ENCODE measurements around the gene TMEFF2.
A peak's percentile ranks its signal among the peaks of the same experiment; 100 is the strongest.
"Not testable (repeated sequence)": the region's sequence is repeated elsewhere in the genome, so short reads cannot be mapped to it uniquely, and the experiment has no call there.

TMEFF2 gene

DNA sequence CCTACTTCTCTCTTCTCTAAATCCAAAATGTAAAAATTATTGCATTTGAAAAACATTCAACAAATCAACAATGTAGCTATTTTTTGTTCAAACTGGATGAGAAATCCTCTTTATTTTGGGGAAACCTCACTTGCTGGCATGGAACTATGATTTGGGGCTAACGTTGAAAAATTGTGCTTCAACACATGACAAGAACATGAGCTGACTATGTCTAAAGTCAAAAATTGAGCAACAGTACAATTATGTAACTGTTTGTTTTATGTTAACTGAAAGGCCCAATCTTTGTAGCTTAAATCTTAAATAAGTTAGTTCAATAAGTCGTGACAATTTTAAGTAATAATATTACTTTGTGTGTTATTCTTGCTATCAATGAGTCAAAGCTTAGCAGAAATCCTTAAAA lies 67.3 kb downstream of the TMEFF2 start:
- no peak for DNase-seq

DNA sequence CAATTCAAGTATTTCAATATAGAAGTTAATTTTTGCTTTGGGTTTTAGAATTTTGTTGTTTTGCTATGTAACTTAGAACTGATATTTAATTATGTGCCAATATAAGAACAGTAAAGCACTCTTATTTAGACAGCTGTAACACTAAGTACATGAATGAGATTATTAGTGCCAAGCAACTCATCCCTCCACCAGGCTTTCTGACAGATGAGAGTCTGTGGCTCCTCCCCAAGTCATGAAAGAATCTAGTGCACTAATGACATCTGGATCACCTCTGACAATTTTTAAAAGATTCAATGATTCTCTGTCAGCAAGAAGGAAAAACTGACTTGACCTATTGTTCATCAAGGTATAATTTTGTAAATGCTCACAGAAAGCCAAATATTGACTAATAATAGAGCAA lies 67.8 kb downstream of the TMEFF2 start:
- DNase-seq = no peak

DNA sequence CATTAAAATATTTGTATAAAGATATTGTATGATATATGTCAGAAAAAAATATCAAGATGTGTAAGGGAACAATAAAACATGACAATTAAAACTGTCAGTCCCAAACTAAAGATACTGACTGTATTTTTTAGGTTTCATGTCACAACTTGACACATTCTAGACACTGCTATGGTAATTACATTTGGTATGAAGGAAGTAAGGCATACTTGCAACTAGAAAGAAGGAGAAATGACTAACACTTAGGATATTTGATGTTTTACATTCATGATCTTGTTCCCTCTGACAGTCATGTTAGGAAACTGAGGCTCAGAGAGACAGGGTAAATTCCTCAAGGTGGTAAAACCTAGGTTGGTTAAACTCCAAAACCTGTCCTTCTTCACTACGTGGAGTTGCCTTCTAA lies 68.3 kb downstream of the TMEFF2 start:
- no peak for DNase-seq

DNA sequence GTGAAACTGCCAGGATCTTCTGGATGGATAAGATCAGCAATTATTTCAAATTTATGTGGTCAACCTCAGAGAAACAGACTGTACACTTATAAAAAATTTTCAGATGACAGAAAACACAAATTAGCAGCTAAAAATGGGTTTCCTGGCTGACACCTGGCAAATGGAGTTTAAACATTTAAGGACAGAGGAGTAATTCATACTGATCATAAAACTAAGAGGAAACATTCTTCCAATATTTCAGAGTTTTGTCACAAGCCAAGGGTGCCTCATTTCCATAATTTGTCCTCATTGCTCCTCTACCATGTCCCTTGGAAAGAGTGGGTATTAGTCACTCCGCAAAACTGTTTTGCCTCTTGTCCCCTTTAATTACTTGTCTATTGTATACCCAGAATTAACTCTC lies 70.2 kb downstream of the TMEFF2 start:
- no peak for DNase-seq

DNA sequence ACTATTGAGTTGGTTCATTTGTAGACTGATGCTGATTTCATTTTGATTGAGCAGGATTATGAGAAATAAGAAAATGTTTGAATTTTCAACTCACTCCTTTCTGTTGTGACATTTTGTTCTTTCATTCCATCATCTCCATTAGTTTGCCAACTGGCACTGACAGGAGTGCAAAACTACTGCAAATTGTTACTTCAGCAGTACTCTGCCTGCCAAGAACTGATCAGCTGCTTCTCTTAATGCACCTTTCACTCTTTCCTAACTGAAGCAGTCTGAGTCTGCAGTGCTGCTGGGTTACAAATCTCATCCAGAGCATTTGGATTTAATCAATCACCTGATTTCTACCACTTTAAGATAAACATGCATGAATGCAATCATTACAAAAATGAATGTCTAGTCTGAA lies 70.9 kb downstream of the TMEFF2 start:
- DNase-seq = no peak

DNA sequence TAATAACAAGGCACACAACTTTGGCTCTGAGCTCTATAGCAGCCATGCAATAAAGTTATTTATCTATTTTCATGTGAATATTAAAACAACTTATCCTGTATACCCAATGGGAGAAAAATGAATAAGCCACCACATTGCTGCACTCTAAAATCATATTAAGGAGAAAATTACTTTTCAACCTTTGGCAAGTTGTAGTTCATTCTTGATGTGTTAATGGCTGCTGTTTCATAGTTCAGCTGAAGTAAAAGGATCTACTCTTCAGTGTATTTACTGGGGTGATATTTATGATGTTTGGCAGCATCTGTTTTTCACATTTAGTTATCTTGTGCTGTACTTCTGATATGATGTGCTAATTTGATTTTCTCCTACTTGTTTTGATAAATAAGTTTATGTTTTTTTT lies 71.8 kb downstream of the TMEFF2 start:
- no peak for DNase-seq

DNA sequence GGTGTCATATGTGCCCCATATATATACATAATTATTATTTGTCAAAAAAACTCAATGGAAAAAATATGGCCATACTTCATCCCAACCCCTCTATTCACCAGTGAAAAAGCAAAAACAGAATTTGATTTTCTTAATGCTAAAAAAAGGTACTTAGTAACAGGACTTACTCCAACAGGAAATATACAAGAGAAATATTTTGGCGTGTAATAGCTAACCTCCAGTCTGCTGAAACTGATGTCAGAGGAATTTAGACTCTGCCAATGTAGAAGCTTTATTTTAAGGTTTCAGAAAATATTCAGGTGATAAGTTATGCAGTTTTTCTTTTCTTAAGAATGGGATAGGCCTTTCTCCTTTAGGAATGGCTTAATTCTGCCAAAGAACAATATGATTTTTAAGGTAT lies 72.6 kb downstream of the TMEFF2 start:
- no peak for DNase-seq

DNA sequence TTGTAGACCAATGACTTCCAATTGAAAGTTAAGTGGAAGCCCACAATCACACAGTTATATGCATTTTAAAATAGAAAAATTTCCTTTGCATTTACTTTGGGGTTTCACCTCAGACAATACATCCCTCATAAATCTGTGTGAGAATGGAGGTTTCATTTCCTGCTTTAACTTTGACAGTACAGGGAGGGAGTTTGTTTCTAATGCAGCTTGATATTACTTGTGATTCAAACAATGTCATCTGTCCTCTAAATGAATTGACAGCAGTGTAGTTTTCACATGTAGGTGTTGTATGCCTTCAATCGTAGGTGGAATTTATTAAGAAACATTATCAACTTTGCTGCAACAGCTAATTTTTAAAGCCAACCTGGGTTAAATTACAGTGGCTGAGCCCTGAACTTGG lies 75.2 kb downstream of the TMEFF2 start:
- DNase-seq = no peak

DNA sequence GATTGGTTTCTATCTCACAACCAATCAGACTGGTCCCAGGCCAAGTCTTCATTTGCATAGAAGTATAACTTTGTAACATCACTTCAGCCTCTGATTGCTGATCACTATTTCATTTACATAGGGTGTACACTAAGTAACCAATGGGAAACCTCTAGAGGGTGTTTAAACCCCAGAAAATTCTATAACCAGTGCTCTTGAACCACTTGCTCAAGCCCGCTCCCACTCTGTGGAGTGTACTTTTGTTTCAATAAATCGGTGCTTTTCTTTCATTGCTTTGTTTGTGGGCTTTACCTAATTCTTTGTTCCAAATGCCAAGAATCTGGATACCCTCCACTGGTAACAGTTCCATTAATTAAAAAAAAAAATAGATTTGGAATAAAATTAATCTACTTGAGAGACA lies 77.0 kb downstream of the TMEFF2 start:
- DNase-seq = no peak

DNA sequence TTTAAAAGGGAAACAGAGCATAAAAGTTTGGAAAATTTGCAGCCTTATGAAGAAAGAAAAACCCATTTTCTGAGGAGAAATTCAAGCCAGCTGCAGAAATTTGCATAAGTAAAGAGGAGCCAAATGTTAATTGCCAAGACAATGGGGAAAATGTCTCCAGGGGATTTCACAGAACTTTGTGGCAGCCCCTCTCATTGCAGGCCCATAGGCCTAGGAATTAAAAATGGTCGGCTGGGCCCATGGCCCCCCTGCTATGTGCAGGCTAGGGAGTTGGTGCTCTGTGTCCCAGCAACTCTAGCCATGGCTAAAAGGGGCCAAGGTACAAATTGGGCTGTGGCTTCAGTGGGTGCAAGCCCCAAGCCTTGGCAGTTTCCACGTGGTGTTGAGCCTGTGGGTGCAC lies 83.2 kb downstream of the TMEFF2 start:
- not testable (repeated sequence) for DNase-seq

DNA sequence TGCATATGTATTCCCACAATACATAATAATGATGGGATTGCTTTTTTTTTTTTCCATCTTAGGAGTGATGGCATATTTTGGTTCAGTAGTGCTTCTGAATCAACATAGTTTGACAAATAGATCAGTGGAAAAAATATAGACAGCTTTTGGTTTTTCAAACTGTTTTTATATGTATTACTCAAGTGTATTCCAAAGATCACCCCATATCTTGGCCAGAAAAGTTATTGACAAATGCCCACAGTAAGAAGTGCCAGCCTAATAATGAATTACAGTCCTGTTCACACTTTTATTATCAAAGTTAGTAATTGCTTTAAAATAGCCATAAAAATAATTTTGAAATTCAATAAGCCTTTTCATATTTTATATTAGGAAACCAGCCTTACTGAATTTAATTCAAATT lies 95.0 kb downstream of the TMEFF2 start:
- no peak for DNase-seq

DNA sequence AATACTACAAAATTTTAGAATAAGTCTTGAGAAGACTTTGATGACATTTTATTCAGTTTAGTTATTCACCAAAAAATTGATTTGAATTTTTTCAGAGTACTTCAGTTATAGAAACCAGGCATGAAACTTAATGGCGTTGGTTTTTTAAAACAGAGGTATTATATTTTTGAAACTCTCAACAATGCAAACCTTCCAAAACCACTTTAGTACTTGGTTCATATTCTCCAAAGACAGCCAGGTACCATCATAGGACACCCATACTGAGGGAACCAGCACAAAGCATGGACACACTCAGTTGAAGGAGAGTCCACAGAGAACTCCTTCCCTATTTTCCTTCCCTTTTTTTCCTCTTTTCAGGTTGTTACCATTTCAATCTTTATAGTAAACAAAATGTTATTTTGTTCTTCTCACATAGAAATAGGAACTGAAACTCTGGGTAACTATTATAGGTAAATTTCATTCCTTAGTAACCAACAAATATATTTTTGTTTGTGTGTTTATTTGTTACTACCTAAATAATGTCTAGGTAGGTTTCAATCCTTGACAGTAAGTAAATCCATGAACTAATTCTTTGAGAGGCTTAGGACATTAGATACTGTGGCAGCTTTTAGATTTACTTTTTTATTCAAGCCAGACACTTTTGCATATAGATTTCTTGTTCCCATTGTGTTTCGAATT lies 95.8 kb downstream of the TMEFF2 start:
- no peak for DNase-seq

DNA sequence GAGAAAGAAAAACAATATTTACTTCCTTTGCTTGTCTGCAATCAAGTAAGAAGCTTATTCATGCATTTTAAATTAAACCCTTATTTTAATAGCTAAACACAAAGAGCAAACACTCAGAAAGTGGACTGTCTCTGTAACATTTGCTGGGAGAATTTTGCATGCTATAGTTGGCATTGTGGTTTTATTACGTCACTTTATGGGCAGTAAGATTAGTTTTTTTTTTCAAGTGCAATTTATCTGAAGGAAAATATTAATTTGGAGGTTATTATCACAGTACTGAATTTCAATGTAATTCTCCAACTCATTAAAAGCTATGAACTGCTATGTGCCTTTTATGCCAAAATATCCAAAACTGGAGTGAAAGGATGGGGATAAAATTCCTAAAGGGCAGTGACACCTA lies 103.3 kb downstream of the TMEFF2 start:
- no peak for DNase-seq

DNA sequence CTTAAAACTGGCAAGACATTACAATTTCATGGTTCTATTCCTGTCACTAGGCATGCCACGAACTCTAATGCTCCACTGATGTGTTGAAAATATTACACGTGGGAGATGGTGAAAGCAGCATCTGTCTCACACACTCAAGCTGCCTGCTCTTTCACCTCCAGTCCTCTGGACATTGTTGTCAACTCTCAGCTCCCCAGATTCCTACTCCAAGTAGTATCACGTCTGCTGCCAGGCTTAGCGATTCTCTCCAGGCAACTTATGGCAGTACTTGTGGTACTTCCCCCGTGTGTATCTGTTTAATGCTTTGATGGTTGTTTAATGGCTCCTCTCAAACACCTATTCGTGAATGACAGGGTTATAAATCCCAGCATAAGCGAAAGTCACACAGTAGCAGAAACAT lies 103.8 kb downstream of the TMEFF2 start:
- no peak for DNase-seq

DNA sequence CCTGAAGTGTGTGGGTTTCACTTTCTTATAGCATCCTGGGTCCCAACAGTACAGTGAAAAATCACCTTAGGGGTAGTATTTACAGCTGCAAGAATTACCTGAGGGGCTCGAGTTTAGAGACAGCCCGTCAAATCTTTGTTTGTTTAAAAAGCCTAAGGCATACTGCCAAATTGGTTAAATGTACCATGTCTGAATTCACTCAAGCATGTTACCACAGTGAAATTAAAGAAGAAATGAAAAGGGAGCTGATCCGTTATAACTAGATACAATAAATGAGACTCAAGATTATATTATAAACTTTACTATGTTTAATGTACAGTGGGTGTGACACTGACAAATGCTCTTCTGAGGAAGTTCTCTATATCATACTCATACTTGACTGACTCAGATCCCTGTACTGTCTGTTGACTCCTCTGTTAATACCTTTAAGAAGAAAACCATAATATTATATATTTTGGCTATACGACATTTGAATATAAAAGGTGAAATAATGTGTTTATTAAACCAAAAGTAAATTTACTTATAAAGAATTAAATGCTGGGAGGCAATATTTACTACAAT lies 107.3 kb downstream of the TMEFF2 start:
- DNase-seq = no peak

DNA sequence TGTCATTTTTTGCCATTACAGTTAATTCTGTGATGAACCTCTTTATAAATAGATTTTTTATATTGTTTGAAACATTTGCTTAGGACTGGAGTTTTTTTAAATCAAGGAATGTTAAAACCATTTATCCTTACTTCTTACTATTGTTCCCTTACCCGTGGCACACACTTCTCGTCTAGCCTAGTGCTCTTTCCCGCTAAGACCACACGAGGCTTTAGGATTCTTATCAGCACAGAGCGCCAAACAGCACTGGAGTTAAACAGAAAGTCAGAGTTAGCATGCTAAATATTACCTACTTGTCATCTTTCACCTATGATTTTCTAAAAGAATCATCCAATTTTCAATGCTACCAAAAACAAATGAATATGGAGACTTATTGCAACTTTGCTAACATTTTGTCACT lies 112.6 kb downstream of the TMEFF2 start:
- no peak for DNase-seq

DNA sequence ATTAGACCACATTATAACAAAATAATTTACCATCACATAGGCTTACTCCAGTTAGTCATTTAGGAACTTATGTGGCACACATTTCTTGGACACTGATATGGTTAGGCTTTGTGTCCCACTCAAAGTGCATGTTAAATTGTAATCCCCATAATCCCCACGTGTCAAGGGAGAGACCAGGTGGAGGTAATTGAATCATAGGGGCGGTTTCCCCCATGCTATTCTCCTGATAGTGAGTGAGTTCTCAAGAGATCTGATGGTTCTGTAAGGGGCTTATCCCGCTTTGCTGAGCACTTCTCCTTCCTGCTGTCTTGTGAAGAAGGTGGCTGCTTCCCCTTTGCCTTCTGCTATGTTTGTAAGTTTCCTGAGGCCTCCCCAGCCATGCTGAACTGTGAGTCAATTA lies 114.6 kb downstream of the TMEFF2 start:
- DNase-seq = not testable (repeated sequence)

DNA sequence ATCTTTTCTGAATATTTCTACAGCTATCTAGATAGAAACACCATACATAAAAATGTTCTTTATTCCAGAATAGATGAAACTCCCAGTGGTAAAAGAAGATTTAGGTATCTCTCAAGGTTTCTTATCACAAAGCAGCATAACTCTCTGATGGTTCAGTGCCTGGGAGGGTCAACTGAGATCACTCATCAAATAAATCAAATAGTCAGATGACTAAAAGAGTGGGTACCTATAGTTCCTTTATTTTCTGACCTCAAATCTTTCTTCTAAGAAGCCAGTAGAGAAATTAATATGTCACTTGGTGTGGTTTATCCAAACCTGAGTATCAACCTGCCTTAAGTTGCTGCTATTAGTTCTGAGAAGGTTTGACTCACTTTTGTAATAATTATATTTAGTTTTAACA lies 120.9 kb downstream of the TMEFF2 start:
- DNase-seq = no peak

DNA sequence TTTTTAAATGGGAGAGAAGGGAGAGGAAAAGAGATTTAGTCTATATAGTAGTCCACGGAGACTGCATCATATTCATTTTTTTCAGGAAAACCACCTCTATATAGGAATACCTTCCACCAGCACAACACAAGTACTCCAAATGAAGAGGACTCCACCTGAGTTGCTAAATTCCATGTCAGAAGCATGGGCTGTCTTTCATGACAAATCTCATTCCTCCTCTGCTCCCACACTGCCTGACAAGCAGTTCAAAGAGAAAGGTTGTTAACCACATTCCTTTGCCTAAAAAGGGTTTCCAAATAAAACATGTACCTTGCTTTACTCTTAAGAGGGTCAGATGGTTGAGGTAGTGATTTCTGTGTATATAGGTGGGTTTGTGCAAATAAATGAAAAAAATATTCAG lies 122.0 kb downstream of the TMEFF2 start:
- DNase-seq = no peak

DNA sequence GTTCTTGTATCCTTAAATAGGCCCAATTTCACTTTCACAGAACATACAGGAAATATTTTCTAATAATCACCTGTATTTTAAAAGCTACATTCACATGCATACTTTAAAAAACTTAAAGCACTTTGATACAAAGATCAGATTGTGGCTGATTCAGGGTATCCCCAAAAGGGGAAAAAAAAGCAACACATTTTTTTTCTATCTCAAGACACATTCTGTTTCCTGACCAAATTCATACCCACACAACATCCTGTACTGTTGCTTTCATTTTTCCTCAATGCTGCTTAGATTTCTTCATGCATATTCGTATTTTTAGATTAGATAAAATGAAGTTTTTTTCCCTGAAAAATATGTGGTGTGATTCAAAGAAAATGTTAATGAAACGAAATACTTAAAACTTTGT lies 122.5 kb downstream of the TMEFF2 start:
- DNase-seq = peak; percentile 7

DNA sequence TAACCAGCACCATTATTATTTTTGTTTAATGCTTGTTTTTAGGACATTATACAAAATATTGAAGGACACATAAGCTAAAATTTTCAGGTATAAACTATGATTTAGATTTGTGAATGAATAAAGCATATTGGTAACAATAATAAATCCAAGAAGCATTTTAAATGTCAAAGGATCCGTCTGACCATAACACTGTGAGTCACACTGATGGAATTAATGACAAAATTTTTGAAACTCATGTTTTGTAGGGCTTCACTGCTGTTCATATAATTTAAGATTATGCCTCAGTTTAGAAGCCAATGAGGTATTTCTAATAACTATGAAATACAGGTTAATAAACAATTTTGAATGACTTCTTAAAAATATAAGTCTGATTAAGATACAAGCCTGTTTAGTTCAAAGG lies 124.6 kb downstream of the TMEFF2 start:
- DNase-seq = no peak

DNA sequence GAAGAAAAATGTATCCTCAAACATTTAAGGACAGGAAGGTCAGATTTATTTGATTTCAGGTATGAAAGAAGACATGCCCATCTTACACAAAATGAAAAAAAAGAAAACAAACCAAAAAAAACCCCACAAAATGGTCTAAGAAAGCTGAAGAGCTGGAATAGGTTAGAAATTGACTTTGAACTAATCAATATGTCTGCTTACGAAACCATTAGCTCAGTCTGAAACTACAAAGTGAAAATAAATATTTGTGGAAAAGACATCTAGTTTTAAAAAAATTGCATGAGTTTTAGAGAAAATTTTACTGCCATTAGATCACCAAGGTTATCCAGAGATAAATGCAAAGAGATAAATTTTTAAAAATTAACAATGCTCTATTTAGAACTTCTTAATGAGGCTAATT lies 125.3 kb downstream of the TMEFF2 start:
- DNase-seq = no peak

DNA sequence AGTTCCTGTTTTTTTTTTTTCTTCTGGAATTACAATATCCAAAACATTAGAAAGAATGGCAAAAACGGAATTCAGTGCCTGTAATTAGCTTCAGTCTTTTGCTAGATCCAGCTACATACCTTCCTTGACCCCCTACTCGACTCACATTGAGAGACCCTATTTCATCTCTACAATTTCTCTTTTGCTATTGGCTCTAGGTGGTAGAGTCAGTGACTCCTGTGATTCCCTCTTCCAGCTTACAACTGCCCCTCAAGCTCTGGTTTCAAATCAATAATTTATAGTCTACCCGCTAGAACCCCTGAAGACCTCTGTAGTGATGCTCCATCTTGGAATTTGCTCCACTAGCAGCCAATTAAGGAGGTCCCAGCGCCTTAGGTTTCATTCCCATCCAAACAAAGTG lies 125.8 kb downstream of the TMEFF2 start:
- DNase-seq = no peak

DNA sequence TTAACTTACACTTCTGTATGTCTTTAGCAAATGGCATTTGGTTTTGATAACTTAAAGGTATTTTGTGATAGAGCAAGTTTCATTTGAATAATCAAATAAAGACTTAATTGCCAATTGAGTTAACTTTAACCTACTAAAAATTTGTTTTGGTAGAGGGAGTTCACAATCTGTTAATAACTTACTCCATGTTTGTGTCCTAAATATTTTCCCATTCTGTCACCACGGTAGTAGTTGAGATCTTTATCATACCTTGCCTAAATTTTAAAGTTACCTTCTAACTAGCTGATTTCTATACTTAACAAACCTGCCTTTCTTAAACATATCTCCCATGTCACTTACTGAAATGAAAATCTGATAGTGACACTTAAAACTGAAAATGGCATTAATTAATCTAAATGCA lies 127.1 kb downstream of the TMEFF2 start:
- no peak for DNase-seq

DNA sequence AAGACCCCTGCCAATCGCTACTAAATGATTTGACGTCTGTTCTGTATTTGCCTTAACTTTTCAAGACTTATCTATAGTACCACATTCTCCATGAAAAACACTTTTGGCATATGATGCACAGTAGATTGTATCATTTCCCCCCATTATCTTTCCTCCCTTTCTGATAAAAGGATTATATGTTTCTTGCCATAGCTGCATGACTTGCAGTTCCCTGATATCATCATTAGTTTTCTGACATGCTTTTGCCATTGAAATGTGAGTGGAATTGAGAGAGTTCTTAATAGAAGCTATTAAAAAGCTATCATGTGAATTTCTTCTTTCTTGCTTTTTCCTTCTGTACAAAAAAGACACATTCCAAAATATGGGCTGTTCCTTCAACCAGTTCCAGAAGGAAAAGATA lies 130.3 kb downstream of the TMEFF2 start:
- DNase-seq = no peak
